Testis (tissue), 2 donors: Measurements from ENCODE around the gene KIF2A.

Source experiments
- POLR2A ChIP-seq: fragments of 450-650 bp; IDR thresholded peaks from one replicate; pipeline ENCODE4 v1.6.1; 2017; ENCODE audit warnings: antibody characterized with exemption, mild to moderate bottlenecking, moderate library complexity
- TF ChIP-seq, protein P1 (sequence below), 3 experiments: fragments of 450-650 bp in 2 of 3; fragments of 200-600 bp in 1 of 3; sonication (generic) in 1 of 3; IDR thresholded peaks; one replicate each; pipeline ENCODE4 v1.5.1; 2016 to 2019; ENCODE audit warnings: antibody characterized with exemption in 3 of 3, mild to moderate bottlenecking in 2 of 3, moderate library complexity in 1 of 3

DNA sequence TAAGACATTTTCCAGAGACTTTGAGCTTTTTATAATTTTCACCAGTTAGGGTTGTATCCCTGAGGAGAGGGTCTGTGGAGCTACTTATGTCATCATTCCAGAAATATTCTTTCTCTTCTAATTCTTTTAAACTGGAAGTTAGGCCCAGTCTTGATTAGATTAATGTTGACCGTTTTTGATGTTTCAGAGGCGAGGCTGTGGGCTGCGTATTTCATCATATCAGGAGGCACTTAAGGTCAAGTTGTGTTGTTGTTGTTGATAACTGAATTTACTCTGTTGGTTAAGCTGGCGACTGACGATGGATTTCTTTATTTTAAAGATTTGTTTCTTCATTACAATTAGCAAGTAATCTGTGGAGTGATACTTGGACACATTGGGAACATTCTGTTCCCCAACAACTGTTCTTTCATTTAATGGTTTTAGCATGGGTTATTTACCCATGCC is 126.6 kb downstream of the KIF2A start:
- no peak for TF ChIP-seq POLR2A
- TF ChIP-seq, protein P1, sequence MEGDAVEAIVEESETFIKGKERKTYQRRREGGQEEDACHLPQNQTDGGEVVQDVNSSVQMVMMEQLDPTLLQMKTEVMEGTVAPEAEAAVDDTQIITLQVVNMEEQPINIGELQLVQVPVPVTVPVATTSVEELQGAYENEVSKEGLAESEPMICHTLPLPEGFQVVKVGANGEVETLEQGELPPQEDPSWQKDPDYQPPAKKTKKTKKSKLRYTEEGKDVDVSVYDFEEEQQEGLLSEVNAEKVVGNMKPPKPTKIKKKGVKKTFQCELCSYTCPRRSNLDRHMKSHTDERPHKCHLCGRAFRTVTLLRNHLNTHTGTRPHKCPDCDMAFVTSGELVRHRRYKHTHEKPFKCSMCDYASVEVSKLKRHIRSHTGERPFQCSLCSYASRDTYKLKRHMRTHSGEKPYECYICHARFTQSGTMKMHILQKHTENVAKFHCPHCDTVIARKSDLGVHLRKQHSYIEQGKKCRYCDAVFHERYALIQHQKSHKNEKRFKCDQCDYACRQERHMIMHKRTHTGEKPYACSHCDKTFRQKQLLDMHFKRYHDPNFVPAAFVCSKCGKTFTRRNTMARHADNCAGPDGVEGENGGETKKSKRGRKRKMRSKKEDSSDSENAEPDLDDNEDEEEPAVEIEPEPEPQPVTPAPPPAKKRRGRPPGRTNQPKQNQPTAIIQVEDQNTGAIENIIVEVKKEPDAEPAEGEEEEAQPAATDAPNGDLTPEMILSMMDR (IDR thresholded peaks at IDR 0.05), result no peak
